ENCODE measurements around the gene DNLZ.
A peak's percentile ranks its signal among the peaks of the same experiment; 100 is the strongest.
"Not testable (repeated sequence)": the region's sequence is repeated elsewhere in the genome, so short reads cannot be mapped to it uniquely, and the experiment has no call there.

DNLZ gene

GRCh38 chr9:136329636-136330405 lies 33.7 kb downstream of the DNLZ start:
- no peak for DNase-seq

- DNase-seq: no peak
Observed at GRCh38 chr9:136329211-136329627, 34.3 kb downstream of the DNLZ start.

- no peak for DNase-seq
Observed at GRCh38 chr9:136328622-136329041, 34.9 kb downstream of the DNLZ start.

GRCh38 chr9:136328011-136328621 lies 35.4 kb downstream of the DNLZ start:
- DNase-seq: no peak

- DNase-seq: peak; percentile 20
Observed at GRCh38 chr9:136327304-136327974, 36.1 kb downstream of the DNLZ start, which contains the start of gene GPSM1. Gene GPSM1 (plus strand): TSS chr9:136327539. CDS start chr9:136327696, 157 bp downstream.

GRCh38 chr9:136326761-136327303 lies 36.7 kb downstream of the DNLZ start:
- DNase-seq: no peak

GRCh38 chr9:136326061-136326760 lies 37.3 kb downstream of the DNLZ start:
- no peak for DNase-seq

GRCh38 chr9:136325358-136325757 lies 38.2 kb downstream of the DNLZ start:
- no peak for DNase-seq

- DNase-seq: no peak
Observed at GRCh38 chr9:136324501-136325300, 38.8 kb downstream of the DNLZ start.

GRCh38 chr9:136323371-136323789 lies 40.2 kb downstream of the DNLZ start:
- no peak for DNase-seq

- no peak for DNase-seq
Observed at GRCh38 chr9:136322756-136323330, 40.7 kb downstream of the DNLZ start.

- DNase-seq: no peak
Observed at GRCh38 chr9:136321561-136321960, 42.0 kb downstream of the DNLZ start.

GRCh38 chr9:136320972-136321371 lies 42.6 kb downstream of the DNLZ start:
- not testable (repeated sequence) for DNase-seq

GRCh38 chr9:136319955-136320354 lies 43.6 kb downstream of the DNLZ start:
- DNase-seq: not testable (repeated sequence)

- DNase-seq: not testable (repeated sequence)
Observed at GRCh38 chr9:136319244-136319643, 44.3 kb downstream of the DNLZ start.

GRCh38 chr9:136318776-136319241 lies 44.7 kb downstream of the DNLZ start:
- DNase-seq: no peak

- no peak for DNase-seq
Observed at GRCh38 chr9:136318111-136318775, 45.3 kb downstream of the DNLZ start.

GRCh38 chr9:136317695-136318094 lies 45.8 kb downstream of the DNLZ start:
- no peak for DNase-seq

GRCh38 chr9:136316896-136317676 lies 46.5 kb downstream of the DNLZ start:
- no peak for DNase-seq

GRCh38 chr9:136316271-136316751 lies 47.2 kb downstream of the DNLZ start:
- no peak for DNase-seq

Data from activated CD4-positive, alpha-beta T cell treated with anti-CD3 and anti-CD28 coated beads for 1 hour (primary cell).